GM18858 (cell line): ENCODE results near the gene BRIP1.
"Not testable (repeated sequence)": the region's sequence is repeated elsewhere in the genome, so short reads cannot be mapped to it uniquely, and the experiment has no call there.

ENCODE experiments used
- ATAC-seq: cut with Tn5 transposase; IDR thresholded peaks from one replicate; pipeline ENCODE4 v1.9.1; 2021; ENCODE audit not compliant: unreplicated experiment

Gene BRIP1

GRCh38 chr17:61702450-61702849 lies 160.9 kb downstream of the BRIP1 start:
- ATAC-seq = no peak

GRCh38 chr17:61701978-61702377 lies 161.3 kb downstream of the BRIP1 start:
- ATAC-seq = no peak

GRCh38 chr17:61701334-61701733 lies 162.0 kb downstream of the BRIP1 start:
- ATAC-seq = no peak

- ATAC-seq = no peak
These were observed 163.1 kb downstream of the BRIP1 start for GRCh38 chr17:61700252-61700651.

- ATAC-seq = no peak
These were observed 163.6 kb downstream of the BRIP1 start for GRCh38 chr17:61699694-61700093.

GRCh38 chr17:61699032-61699431 lies 164.3 kb downstream of the BRIP1 start:
- no peak for ATAC-seq

- ATAC-seq = no peak
These were observed 165.1 kb downstream of the BRIP1 start for GRCh38 chr17:61698244-61698643.

GRCh38 chr17:61695779-61696337 lies 167.5 kb downstream of the BRIP1 start:
- ATAC-seq = no peak

GRCh38 chr17:61694095-61694494 lies 169.2 kb downstream of the BRIP1 start:
- no peak for ATAC-seq

- no peak for ATAC-seq
These were observed 173.6 kb downstream of the BRIP1 start for GRCh38 chr17:61689610-61690180.

GRCh38 chr17:61687769-61688168 lies 175.6 kb downstream of the BRIP1 start:
- ATAC-seq = no peak

GRCh38 chr17:61686113-61686512 lies 177.2 kb downstream of the BRIP1 start:
- no peak for ATAC-seq

GRCh38 chr17:61684818-61685217 lies 178.5 kb downstream of the BRIP1 start:
- no peak for ATAC-seq

GRCh38 chr17:61684172-61684571 lies 179.2 kb downstream of the BRIP1 start:
- ATAC-seq = no peak

GRCh38 chr17:61683466-61683865 lies 179.9 kb downstream of the BRIP1 start:
- no peak for ATAC-seq

- no peak for ATAC-seq
These were observed 182.4 kb downstream of the BRIP1 start for GRCh38 chr17:61680921-61681320.

- no peak for ATAC-seq
These were observed 185.0 kb downstream of the BRIP1 start for GRCh38 chr17:61678339-61678738.

- ATAC-seq = not testable (repeated sequence)
These were observed 186.0 kb downstream of the BRIP1 start for GRCh38 chr17:61677150-61677811.

GRCh38 chr17:61676522-61676921 lies 186.8 kb downstream of the BRIP1 start:
- not testable (repeated sequence) for ATAC-seq

- ATAC-seq = not testable (repeated sequence)
These were observed 188.7 kb downstream of the BRIP1 start for GRCh38 chr17:61674609-61675008.

- not testable (repeated sequence) for ATAC-seq
These were observed 190.1 kb downstream of the BRIP1 start for GRCh38 chr17:61673019-61673897.

- ATAC-seq = no peak
These were observed 191.2 kb downstream of the BRIP1 start for GRCh38 chr17:61672140-61672539.
